Measurements from ENCODE around the gene GATD1. TPM values are rescaled to one million over a fixed set of nuclear protein-coding genes. Genes with fewer than 3 reads are reported as not detected.

Gene GATD1
- total RNA-seq, 4 donors from 2014 or later, result 30.9 to 52.4 (median 39.8) TPM

- WGBS, 2 donors, result 0 to 5% methylated on average over 4 to 7 of the region's 96 CpGs
- H3K4me3 ChIP-seq (ENCODE audit: low read depth, poor library complexity, severe bottlenecking), result peak overlapping the region; percentile 84
- peak; percentile 86 to 99 for DNase-seq (ENCODE audit: low spot score in 2 of 2)
- peak in 1 of 2 donors; percentile 86 for TF ChIP-seq POLR2A (IDR thresholded peaks at IDR 0.05)
- TF ChIP-seq CTCF (IDR thresholded peaks at IDR 0.05), result no peak
- intact Hi-C loops (cut with DNase I; ENCODE audit: low total_unique reads), result no loop called here
Measured at GRCh38 chr11:819129-819931, 42.0 kb upstream of the GATD1 start.

DNA sequence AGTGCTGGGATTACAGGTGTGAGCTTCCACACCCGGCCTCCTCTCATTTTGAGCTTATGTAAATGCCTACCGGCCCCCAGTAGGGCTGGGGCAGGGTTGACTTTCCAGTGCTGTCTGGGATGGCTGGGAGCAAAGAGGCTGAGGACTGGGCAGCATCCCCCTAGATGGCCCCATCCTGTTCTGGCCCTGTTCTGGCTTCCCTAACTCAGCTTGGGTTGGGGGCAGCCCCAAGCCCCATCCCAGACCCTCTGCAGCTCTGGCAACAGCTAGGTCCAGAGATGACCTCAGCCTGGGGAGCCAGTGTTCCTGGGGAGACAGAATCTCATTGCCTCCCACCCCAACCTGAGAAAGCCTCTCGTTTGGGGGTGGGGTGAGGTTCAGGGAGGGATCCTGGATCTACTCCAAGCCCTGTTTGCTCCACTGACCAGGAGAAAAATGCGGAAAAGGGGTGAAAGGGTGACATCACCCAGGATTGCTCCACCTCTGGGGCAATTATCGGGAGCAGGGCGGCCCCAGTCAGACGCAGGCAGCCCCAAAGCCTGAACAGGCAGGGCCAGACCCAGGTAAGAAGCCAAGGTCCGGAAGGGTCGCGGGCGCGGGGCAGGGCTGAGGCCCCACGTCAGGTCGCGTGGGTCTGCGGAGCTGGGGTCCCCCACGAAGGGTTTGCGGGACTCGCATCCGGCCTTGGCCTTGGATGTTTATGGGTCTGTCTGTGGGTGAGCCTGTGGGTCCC lies 41.3 kb upstream of the GATD1 start, which contains the start of gene PNPLA2:
Gene PNPLA2 (plus strand): TSS at position 519 of the 733 bp plus-strand sequence. CDS start 805 bp downstream, outside the sequence.
- H3K4me3 ChIP-seq (ENCODE audit: low read depth, poor library complexity, severe bottlenecking), result peak within 1 kb of the TSS; percentile 84
- WGBS, 2 donors, result 19 to 38% methylated on average over 17 to 20 of the region's 20 CpGs
- TF ChIP-seq POLR2A (IDR thresholded peaks at IDR 0.05), result no peak
- TF ChIP-seq CTCF (IDR thresholded peaks at IDR 0.05), result no peak
- no peak for DNase-seq (ENCODE audit: low spot score in 2 of 2)
- intact Hi-C loops (cut with DNase I; ENCODE audit: low total_unique reads), result no loop called here

DNA sequence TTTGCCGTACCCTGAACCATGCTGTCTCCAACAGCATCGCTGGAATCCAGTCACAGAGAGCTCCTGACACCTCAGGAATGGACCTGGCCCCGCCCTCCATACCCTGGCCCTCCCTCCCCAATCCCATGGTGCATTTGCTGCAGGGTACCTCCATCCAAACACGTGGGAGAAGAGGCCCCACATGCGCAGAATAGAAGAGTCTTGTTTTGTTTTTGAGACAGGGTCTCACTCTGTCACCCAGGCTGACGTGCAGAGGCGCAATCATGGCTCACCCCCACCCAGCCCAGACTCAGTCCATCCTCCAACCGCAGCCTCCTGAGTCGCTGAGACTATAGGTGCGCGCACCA lies 39.1 kb upstream of the GATD1 start:
- TF ChIP-seq CTCF (IDR thresholded peaks at IDR 0.05) (no peak), POLR2A (IDR thresholded peaks at IDR 0.05) (no peak)
- intact Hi-C loops (cut with DNase I; ENCODE audit: low total_unique reads), result no loop called here
- 83% methylated on average over 11 of the region's 11 CpGs for WGBS, 2 donors
- DNase-seq (ENCODE audit: low spot score in 2 of 2), result no peak
- H3K4me3 ChIP-seq (ENCODE audit: low read depth, poor library complexity, severe bottlenecking), result no peak overlapping the region

DNA sequence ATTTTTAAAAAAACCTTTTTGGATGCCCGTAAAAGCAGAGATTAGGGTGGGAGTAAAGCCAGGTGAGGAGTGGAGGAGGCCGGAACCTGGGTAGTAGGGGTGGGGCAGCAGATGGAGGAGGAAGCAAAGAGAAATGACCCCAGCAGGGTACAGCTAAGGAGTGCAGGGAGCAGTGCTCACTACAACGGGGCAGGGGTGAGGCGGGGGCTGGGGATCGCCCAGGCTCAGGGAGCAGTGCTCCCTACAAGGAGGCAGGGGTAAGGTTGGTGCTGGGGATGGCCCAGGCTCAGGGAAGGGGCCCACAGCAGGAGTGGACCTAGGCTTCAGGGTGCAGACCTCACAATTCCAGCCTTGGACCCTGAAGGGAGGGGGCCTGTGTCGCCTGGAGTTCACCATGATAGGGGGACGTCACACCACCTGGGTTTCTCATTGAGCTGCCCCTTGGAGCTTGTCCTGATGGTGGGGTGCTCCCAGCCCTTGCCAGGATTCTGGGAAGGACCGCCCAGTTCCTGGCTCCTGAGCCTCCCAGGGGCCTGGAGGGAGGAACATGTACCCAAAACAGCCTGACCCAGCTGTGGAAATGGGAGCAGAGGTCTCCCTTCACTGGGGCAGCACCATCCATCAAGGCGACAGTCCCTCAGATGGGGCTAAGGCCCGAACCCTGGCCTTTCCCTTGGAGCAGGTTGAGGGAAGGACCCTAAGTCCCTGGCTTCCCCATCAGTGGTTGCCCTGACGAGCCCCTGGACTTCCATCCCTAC lies 38.6 kb upstream of the GATD1 start:
- no peak overlapping the region for H3K4me3 ChIP-seq (ENCODE audit: low read depth, poor library complexity, severe bottlenecking)
- no peak for DNase-seq (ENCODE audit: low spot score in 2 of 2)
- TF ChIP-seq CTCF (IDR thresholded peaks at IDR 0.05) (no peak), POLR2A (IDR thresholded peaks at IDR 0.05) (no peak)
- 82 to 84% methylated on average over 10 to 11 of the region's 11 CpGs for WGBS, 2 donors
- intact Hi-C loops (cut with DNase I; ENCODE audit: low total_unique reads), result no loop called here

GRCh38 chr11:813456-814096 lies 36.3 kb upstream of the GATD1 start:
- TF ChIP-seq CTCF (IDR thresholded peaks at IDR 0.05), result no peak
- no peak for TF ChIP-seq POLR2A (IDR thresholded peaks at IDR 0.05)
- intact Hi-C loops (cut with DNase I; ENCODE audit: low total_unique reads), result no loop called here
- WGBS, 2 donors, result 69 to 80% methylated on average over 9 of the region's 9 CpGs

More at GRCh38 chr11:813456-814096, 36.3 kb upstream of the GATD1 start:
- no peak for DNase-seq (ENCODE audit: low spot score in 2 of 2)
- no peak overlapping the region for H3K4me3 ChIP-seq (ENCODE audit: low read depth, poor library complexity, severe bottlenecking)
